Measurements from ENCODE around the gene CAMKK2.
A peak's percentile ranks its signal among the peaks of the same experiment; 100 is the strongest.
"Not testable (repeated sequence)": the region's sequence is repeated elsewhere in the genome, so short reads cannot be mapped to it uniquely, and the experiment has no call there.

CAMKK2 gene

DNA sequence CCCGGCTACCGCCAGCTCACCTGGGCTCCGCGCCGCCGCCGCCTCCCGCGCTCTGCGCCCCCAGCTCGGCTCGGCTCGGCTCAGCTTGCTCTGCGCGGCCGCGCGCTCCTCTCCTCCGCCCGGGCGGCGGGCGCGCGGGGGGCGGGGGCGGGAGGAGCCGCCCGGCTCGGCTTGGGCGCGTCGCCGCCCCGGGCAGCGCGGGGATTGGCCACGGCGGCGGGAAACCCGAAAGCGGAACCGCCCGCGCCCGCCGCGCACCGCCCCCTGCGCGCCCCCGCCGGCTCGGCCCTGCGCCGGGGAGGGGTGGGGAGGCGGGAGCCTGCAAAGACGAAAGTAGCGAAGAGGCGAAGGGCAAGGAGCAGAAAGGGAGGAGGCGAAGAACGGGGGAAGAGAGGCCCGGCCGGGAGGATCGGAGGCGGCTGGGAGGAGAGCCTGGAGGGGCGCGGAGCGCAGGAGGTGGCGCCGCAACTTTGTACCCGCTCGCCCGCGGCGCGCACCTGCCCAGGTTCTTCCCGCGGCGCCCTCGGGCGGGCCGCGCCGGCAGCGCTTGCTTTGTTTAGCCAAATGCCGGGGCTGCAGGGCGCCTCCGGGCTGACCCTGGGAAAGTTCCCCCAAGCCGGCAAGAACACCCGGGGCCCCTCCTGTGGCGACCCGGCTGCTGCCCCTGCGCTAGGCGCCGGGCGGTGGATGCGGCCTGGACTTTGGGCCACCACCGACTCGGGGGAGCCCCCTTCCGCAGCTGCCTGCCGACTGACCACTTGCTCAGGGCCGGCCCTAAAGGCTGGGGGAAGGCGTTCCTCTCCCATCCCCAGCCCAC, at the start of gene CAMKK2:
Gene CAMKK2, minus strand, starts transcription at position 92 of the 817 bp plus-strand sequence. CDS start 22,183 bp downstream, outside the sequence.
- DNase-seq (ENCODE audit: low read depth in 2 of 2): peak; percentile 77 to 86

DNA sequence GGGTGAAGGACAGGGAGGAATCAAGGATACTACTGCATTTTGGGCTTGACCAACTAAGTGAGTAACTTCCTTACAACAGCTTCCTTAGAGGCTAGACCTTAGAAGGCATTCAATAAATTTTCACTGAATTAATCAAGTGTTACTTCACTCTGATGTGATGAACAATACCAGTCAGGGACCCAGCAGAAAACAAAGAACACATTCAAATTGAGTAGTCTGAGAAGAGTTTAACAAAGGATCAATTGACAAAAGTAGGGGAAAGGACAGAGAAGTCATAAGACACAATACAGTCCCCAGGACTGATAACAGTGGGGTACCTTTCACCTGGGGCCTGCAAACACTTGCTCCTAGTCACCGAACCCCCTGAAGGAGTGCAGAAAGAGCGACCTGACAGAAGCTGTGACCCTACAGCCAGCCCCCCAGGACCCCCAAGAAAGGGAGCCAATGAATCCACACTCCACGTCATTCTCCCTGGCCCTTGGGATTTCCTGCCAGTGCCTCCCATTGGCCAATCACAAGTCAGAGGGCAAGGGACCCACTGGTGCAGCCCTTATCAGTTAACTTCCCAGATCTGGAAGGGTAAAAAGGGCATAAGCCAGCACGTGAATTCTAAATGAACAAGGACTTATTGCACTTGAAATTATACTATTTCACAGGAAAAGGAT, 48.8 kb upstream of the CAMKK2 start:
- no peak for DNase-seq (ENCODE audit: low read depth in 2 of 2)

DNA sequence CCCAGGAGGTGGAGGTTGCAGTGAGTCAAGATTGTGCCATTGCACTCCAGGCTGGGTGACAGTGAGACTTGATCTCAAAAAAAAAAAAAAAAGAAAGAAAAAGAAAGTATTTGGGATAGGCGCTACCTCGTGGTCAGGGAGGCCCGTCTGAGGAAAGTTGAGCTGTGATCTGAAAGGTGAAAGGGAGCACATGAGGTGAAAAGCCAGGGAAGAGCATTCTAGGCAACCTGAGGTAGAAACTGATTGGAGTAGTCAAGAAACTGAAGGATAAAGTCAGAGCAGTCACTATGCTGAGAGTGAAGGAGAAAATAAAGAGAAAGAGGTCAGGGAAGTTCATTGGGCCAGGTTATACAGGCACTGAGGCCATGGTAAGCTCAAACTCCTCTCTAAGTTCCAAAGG, 48.0 kb upstream of the CAMKK2 start:
- no peak for DNase-seq (ENCODE audit: low read depth in 2 of 2)

DNA sequence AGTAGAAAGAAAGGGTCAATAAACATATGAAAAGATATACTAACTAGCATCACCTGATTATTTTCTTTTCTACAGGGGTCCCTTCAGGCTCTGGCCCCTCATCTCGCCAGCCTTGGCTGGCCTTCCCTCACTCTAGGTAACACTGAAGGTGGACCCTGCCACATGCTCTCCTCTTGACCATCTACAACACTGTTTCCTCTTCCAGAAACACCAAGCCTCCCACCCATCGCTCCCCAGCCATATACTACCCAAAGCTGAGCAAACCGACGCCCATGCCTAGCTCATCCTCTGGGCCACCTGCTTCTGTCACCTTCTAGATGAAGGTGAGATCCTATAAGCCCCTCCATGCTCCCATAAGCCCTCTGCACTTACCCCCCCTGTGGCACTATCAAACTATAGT, 40.9 kb upstream of the CAMKK2 start:
- DNase-seq (ENCODE audit: low read depth in 2 of 2): no peak

DNA sequence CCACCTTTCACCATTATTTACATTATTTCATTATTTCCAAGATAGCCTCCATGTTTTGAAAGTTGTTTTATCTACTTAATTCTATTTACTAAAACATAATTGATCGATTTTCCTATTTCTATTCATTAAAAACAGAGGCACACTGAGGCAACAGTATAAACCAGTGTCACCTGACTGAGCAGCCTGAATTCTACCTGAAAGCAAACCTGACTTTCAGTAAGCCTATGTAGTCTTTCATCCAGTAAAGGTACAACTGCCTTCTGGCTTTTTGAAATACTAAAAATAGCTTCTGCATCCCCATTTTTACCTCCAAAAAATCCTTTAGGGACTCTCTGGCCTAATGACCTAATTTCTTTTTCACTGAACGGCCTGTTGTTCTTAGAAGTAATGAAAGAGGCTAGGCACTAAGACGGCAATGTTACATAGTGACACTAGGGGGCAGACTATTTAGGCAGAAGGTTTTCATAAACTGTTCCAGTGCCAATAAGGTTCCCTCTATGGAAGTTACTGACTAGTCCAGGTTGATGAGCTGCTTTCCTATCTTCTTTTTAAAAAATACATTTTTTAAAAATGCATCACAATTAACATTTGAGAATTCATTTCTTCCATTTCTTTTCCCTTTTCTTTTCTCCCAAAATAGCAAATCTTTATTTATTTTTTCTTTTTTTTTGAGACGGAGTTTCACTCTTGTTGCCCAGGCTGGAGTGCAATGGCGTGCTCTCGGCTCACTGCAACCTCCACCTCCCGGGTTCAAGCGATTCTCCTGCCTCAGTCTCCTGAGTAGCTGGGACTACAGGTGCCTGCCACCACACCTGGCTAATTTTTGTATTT, 38.2 kb upstream of the CAMKK2 start:
- no peak for DNase-seq (ENCODE audit: low read depth in 2 of 2)

DNA sequence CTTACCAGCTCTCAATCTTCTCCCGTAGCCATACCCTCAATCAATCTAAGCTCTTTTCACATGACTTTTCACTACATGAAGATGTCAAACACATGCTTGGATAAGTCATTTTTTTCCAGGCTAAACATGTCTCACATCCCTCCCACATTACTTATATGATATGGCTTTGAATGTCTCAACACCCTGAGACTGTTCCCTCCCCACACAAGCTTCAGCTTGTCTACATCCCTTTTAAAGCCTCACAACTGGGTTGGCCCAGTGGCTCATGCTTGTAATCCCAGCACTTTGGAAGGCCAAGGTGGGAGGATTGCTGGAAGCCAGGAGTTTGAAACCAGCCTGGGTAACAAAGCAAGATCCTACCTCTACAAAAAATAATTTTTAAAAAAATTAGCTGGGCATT, 37.2 kb upstream of the CAMKK2 start:
- no peak for DNase-seq (ENCODE audit: low read depth in 2 of 2)

DNA sequence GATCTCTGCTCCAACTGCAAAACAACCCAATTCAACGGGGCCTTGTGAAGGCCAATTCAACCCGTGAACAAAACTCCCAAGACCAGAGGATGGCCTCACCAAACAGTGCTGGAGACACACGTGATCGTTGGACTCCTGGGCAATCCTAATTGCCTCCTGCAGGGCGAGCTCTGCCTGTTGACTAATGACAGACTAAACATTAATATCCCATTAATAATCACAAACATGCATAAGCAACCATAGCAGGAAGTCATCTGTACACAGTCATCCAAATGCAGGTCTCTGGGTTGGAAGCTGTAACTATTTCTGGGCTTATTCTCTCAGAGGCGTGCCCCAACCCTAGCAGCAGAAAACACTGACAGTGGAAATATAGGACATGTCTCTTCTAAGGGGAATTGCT, 34.7 kb upstream of the CAMKK2 start:
- no peak for DNase-seq (ENCODE audit: low read depth in 2 of 2)

DNA sequence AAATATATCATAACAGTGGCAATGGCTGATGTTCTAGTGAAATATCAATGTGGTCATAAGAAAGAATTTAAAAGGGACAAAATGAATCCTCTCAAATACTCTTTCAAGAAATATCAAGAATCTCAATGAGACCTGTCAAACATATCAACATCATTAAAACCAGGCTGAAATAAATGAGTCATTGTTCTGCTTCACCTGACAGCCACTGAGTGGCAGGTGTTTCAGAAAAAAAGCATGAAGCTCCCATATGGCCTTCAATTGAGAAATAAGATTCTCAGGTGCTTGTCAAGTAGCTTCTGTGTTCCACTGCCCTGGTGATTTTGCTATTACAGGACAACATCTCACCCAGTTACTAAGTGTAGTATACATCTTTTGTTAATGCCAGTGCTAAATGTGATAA, 34.2 kb upstream of the CAMKK2 start:
- DNase-seq (ENCODE audit: low read depth in 2 of 2): no peak

DNA sequence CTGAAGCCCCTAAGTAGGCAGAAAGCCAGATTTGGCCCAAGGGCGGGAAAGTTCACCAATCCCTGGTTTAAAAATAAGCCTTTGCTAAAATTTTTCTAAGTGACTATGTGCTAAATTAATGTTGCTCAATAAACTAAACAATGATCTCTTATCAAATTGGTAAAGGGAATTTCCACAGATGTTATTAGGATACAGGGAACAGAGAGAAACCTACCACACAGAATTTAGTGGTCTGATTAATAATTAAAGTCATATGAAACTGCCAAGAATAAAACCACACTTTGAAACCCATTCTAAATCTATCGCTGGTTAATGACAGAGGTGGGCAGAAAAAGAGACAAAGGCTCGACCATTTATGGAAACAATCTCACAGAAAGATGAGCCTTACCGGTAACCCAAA, 33.7 kb upstream of the CAMKK2 start:
- DNase-seq (ENCODE audit: low read depth in 2 of 2): no peak

DNA sequence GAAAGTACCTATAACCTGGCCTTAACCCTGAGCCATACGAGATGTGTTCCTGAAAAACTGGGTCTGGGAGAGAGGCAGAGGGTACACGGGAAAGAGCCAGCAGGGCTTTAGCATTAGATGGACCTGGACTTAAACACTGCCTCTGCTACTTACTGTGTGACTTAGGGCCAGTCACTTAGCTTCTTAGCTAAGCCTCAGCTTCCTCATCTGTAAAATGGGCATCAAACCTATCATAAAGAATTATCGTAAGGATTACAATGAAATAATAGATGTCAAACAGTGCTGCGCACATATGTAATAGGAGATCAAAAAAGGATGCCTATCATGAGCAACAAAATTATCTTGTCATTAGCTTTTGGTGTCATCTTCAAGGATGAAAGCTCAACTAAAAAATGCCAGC, 32.1 kb upstream of the CAMKK2 start:
- no peak for DNase-seq (ENCODE audit: low read depth in 2 of 2)

DNA sequence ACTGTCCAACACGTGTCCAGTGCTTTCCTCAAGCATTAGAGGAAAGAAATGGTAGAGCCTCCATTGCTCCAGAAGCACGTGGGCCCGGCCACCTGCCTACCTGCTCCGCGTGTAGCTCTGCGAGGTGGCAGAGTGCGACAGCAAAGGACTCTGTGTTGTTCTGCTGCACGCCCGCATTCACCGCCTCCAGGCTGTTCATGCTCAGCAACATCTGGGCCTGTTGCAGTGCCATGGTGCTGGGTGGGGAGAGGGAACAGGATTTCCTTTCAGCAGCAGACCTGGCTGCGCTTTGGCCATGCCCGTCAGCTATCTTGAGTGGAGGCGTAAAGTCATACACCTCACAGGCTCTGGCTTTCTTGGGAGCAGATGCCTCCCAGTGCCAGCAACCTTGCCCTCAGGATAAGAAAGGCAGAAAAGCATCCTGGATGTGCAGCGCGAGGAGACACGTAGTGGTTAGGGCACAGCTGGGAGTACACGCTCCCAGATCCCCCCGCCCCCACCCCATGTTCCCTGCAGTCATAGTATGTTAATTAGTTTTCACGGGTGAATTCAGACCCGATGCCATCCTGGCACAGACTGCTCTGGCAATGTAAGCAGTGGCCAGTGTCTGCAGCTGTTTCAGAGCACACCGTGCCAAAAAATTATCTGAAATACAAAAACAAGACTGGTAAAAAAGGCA, 30.6 kb upstream of the CAMKK2 start:
- no peak for DNase-seq (ENCODE audit: low read depth in 2 of 2)

DNA sequence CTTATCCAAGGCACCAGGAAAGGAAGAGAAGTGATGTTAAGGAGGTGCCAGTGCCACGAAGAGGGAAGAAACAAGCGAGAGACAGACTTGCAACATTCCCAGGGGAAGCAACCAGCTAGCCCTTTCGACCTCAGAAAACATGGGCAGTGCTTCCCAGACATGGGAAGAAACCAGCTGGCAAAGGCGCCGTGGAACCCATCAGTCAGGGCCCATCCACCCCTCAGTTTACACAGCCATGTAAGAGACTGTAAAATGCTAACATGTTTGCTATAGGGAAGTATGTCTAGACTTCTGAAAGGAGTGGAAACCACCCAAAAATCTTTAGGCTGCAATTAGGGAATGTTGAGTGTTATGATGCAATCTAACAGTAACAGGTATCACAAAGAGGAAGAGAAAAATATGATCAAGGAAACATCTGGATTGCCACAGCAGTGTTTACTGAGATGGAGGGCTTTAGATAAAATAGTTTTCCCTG, 29.4 kb upstream of the CAMKK2 start:
- no peak for DNase-seq (ENCODE audit: low read depth in 2 of 2)

DNA sequence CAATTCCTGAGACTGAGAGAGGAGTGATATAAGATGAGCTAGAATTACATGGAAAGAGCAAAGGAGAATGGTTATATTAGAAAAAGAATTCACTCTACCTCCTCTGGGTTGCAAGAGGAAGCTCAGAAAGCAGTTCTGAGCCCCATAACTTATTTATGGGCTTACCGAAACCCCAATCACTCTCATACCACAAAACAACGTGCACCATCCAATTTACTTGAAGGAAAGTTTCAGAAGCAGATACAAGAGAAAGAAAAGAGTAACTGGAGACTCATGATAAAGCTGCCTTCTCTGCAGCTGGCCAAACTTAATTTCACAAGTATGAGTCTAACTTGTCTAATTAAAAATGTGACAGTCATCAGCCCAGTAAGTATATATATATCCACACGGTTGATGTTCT, 27.4 kb upstream of the CAMKK2 start:
- DNase-seq (ENCODE audit: low read depth in 2 of 2): no peak

DNA sequence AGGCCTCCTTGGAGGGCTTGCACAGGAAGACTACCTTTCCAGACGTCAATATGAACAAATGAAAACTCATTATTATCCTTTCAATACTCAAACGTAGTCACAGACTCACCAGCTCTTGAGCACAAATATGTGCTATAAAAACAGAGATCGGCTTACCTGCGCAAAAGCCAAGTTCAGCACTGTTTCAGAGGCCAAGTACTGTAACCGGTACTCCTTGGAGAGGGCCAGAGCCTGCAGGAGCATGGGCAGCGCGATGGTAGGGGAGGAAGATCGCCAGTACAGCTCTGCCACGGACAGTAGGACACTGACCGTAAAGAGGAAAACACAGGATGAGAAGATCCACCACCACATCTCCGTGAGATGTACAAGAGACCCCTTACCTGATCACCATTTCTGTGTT, 21.6 kb upstream of the CAMKK2 start:
- DNase-seq (ENCODE audit: low read depth in 2 of 2): no peak

DNA sequence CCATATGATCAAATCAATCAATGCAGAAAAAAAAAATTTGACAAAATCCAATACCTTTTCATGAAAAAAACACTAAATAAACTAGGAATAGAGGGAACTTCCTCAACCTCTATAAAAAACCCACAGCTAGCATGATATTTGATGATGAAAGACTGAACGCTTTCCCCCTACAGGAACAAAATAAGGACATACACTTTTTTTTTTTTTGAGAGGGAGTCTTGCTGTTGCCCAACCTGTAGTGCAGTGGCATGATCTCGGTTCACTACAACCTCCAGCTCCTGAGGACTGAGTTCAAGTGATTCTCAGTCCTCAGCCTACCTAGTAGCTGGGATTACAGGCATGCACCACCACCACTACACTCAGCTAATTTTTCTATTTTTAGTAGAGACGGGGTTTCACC, 17.9 kb upstream of the CAMKK2 start:
- DNase-seq (ENCODE audit: low read depth in 2 of 2): no peak

DNA sequence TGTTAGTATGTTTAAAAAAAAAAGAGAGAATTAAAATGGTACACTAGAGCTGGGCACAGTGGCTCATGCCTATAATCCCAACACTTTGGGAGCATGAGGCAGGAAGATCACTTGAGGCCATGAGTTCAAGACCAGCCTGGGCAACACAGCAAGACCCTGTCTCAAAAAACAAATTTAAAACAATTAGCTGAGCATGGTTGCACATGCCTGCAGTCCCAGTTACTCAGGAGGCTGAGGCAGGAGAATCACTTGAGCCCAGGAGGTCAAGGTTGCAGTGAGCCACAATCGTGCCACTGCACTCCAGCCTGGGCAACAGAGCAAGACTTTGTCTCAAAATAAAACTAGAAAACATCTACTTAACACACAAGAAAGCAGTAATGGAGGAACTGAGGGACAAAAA, 13.7 kb upstream of the CAMKK2 start:
- not testable (repeated sequence) for DNase-seq (ENCODE audit: low read depth in 2 of 2)

DNA sequence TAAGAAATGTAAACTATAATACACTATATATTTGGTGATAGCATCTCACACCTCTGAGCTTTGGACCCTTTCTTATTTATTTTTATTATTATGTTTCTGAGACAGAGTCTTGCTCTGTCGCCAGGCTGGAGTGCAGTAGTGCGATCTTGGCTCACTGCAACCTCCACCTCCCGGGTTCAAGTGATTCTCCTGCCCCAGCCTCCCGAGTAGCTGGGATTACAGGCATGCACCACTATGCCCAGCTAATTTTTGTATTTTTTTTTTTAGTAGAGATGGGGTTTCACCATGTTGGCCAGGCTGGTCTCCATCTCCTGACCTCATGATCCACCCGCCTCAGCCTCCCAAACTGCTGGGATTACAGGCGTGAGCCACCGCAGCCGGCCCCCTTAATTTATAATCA, 10.9 kb upstream of the CAMKK2 start:
- DNase-seq (ENCODE audit: low read depth in 2 of 2): not testable (repeated sequence)

DNA sequence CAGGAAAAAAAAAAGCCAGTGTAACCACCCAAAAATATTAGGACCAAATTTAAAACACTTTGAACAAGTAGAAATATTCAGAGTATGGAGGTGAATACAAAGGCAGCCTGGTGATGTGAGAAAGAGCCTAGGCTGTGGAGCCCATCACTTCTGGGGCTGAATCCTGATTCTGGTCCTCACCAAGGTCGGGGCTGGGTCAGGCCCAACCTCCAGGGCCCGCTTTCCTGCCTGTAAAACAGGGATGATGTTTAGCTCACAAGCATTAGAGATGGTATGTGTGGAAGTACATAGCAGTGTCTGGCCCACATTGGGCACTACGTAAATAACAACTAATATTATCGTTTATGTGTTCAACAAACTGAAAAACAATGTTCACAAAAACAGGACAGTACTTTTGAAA, 7.8 kb upstream of the CAMKK2 start:
- DNase-seq (ENCODE audit: low read depth in 2 of 2): no peak

DNA sequence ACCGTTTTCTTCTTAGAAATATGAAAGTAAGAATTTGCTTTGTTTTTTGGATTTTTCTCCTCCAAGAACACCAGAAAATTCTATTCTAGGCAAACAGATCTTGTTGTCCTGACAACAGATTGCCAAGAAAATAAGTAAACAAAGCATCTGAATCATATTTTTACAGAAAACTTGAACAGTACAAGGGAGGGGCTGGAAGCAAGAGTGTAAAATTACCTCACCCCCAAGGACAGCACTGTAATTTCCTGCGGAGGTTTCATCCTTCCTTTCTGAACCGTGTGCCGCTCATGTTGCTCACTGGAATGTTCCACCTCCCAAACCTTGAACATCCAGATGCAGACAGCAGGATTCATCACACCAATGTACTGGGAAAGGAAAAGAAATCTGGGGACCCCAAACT, 5.4 kb upstream of the CAMKK2 start:
- DNase-seq (ENCODE audit: low read depth in 2 of 2): no peak

DNA sequence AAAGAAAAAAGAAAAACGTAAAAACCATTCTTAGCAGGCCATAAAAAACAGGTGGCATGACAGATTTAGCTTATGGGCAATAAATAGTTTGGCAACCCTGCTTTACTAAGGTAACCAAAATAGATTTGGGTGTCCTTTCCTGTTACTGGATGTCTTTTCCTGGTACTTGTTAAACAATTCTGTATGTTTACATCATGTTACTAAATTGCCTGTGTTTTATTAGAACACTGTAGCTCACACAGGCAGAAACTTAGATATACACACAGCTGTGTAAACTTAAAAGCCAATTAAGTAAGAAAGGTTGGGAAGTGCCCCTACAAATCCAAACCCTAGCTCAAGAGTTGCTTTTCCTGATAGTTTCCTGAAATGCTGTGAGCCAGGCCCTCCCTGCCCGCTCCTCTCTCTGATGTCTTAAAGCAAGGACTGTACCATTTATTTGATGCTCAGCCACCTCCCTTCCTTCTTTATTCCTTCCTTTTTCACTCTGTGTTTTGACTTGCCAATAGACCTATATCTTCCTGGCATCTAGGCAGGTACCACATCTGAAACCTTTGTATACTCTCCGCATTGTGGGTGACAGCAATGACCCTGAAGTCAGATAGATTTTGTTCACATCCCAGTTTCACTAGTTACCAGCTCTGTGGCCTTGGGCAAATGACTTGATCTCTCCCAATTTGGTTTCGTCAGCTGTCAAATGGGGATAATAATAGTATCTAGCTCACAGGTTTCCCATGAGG, 3.7 kb upstream of the CAMKK2 start:
- no peak for DNase-seq (ENCODE audit: low read depth in 2 of 2)

DNA sequence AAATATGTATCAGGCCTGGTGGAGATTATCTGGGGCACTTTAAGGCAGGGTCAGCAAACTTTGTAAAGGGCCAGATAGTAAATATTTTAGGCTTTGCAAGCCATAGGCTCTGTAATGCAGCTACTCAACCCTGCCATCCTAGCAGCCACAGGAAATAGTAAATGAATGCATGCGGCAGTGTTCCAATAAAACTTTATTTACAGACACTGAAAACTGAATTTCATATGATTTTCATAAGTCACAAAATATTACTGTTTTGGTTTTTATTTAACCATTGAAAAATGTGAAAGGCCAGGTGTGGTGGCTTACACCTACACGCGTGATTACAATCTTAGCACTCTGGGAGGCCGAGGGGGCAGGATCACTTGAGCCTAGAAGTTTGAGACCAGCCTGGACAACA, 3.2 kb upstream of the CAMKK2 start:
- DNase-seq (ENCODE audit: low read depth in 2 of 2): no peak

All from stimulated activated CD8-positive, alpha-beta memory T cell treated with anti-CD3 and anti-CD28 coated beads, Interleukin-2, amount 100 ng/mL, for 48 hours (primary cell).